ENCODE results near the gene RBMY1D.
"Not testable (repeated sequence)": the region's sequence is repeated elsewhere in the genome, so short reads cannot be mapped to it uniquely, and the experiment has no call there.

RBMY1D gene

DNA sequence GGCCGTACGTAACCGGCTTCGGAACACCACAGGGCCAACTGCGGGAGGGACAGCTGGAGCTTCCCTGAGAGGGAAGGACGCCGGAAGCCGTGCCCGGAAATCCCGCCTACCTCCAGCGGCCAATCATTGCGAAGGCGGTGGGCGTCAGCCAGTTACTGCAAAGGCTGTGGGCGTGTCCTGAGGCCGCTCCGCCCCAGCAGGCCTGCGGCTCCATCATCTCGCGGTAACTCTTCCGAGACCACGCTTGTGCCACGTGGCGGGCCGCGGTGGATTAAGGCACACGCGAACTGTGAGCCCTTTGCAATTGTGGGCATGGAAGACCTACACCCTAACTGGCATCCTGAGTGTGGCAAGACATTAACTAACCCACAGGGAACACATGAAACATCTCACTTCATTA, at the start of gene RBMY1D:
Gene RBMY1D, minus strand, starts transcription at position 101 of the 400 bp plus-strand sequence. CDS start 2,013 bp downstream, outside the sequence.
- not testable (repeated sequence) for DNase-seq

DNA sequence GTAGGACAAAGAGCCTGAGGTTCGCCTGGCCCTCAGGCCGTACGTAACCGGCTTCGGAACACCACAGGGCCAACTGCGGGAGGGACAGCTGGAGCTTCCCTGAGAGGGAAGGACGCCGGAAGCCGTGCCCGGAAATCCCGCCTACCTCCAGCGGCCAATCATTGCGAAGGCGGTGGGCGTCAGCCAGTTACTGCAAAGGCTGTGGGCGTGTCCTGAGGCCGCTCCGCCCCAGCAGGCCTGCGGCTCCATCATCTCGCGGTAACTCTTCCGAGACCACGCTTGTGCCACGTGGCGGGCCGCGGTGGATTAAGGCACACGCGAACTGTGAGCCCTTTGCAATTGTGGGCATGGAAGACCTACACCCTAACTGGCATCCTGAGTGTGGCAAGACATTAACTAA, 23.6 kb upstream of the RBMY1D start, which contains the start of gene RBMY1E:
Gene RBMY1E, minus strand, starts transcription at position 101 of the 400 bp plus-strand sequence. CDS start 1,978 bp downstream, outside the sequence.
- not testable (repeated sequence) for DNase-seq

DNA sequence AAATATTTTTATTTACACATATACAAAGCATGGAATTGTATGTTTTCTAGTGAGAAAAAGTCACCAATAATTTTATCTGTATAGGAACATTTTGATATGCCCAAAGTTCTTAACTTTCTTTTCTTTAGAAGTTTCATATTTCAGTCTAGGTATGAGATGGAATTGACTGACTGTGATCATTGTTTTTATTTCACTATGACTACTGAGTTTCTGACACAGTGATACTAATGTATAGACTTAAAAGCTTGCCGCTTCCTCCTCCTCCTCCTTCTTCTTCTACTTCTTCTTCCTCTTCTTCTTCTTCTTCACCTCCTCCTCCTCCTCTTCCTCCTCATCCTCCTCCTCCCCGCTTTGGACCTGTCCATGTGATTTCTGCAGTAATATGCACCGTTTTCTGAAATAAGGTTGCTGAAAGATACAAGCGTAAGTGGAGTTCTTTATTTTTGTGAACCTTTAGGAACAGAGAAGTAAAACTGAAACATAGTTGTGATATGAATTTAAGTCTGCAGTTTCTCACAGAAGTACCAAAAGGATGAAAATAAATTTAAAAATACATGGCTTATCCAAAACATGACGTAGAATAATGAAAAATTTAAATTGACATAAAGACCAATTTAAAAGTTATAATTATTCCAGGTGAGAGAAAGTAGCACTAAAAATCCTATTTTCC, 24.8 kb downstream of the RBMY1D start:
- not testable (repeated sequence) for DNase-seq

DNA sequence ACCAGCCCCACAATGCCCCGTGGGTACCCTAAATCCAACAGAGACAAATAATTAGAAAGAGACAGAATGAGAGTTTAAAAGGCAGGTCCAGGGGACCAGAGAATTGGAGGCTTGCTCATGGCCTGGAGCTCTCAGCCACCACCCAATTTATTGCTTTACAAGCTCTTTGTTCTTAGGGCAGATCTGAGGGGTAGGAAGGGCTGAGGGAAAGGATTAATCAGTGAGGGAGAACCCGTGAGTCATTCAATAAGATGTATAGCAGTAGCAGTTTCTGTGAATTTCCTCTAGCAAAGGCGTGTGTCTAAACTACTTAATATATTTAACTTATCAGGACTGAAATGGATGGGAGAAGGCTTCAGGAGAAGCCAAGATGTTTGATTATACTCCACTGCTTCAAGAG, 48.8 kb downstream of the RBMY1D start:
- no peak for DNase-seq

DNA sequence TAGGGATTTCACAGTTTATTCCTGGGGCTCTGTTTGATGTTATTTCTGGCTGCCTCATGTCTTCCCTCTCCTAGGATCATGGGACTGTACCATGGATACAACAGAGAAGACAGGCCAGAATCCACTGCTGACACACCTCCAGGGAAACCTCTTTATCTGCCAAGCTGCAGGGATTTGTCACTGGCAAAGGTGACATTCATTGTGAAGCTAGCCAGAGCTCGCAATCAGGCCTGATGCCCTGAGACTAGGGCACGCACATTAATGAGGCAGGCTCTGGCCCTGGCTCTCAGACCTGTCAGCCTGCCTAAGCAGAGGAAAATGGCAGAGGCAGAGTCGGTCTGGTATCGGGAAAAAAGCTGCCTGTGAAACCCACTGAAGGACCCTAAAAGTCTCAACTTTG, 52.2 kb downstream of the RBMY1D start:
- DNase-seq, result no peak

DNA sequence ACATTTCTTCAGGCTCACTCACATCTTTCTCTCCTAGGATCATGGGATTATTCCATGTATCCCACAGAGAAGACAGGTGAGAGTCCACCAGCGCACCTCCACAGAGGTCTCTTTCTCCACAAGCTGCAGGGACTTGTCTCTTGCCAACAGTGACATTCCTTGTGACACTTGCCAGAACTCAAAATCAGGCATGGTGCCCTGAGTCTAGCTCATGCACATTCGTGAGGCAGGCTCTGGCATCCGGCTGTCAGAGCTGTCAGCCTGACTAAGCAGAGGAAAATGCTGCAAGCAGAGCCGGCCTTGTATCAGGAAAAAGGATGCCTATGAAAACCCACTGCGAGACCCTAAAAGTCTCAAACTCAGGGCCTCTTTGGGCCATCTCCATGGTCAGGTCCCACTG, 54.8 kb downstream of the RBMY1D start:
- DNase-seq, result no peak

DNA sequence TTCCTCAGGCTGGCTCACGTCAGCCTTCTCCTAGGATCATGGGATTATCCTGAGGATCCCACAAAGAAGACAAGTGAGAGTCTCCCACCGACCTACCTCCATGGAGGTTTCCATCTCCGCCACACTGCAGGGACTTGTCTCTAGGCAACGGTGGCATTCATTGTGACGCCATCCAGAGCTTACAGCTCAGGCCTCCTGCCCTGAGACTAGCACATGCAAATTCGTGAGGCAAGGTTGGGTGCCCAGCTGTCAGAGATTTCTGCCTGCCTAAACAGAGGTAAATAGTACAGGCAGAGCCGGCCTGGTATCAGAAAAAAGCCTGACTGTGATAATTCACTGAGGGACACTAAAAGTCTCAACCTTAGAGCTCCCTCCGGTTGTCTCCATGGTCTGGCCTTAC, 58.0 kb downstream of the RBMY1D start:
- DNase-seq, result no peak

DNA sequence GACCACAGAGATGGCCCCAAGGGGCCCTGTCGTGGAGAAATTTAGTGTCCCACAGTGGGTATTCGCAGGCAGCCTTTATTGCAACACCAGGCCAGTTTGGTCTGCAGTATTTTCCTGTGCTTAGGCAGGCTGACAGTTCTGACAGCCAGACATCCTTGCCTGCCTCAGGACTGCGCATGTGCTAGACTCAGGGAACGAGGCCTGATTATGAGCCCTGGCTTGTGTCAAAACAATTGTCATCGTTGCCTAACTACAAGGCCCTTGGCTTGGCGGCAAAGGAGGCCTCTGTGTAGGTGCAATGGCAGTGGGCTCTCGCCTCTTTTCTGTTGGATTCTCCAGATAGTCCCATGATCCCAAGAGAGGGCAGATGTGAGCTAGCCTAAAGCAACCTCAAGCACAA, 59.3 kb downstream of the RBMY1D start:
- DNase-seq, result no peak

Data from MV-4-11 (cell line).